Activated T-cell treated with anti-CD3 and anti-CD28 coated beads for 4 hours (primary cell): ENCODE data around the gene CYP17A1.
A peak's percentile ranks its signal among the peaks of the same experiment; 100 is the strongest.

Source experiments
- DNase-seq: peaks from one replicate; pipeline ENCODE4 v3.0.0-alpha.2; 2020

CYP17A1 gene

GRCh38 chr10:102802920-102803534, 34.2 kb downstream of the CYP17A1 start:
- DNase-seq: no peak

GRCh38 chr10:102801978-102802377, 35.2 kb downstream of the CYP17A1 start:
- no peak for DNase-seq

- no peak for DNase-seq
Measured at GRCh38 chr10:102801496-102801895, 35.7 kb downstream of the CYP17A1 start.

GRCh38 chr10:102800611-102801335, 36.4 kb downstream of the CYP17A1 start:
- no peak for DNase-seq

GRCh38 chr10:102799691-102800471, 37.3 kb downstream of the CYP17A1 start:
- no peak for DNase-seq

GRCh38 chr10:102796407-102797176, 40.6 kb downstream of the CYP17A1 start:
- peak; percentile 13 for DNase-seq

GRCh38 chr10:102795453-102796406, 41.5 kb downstream of the CYP17A1 start:
- no peak for DNase-seq

GRCh38 chr10:102791754-102792395, 45.3 kb downstream of the CYP17A1 start:
- no peak for DNase-seq

GRCh38 chr10:102785818-102786217, 51.4 kb downstream of the CYP17A1 start:
- DNase-seq: no peak

GRCh38 chr10:102783568-102783967, 53.6 kb downstream of the CYP17A1 start:
- no peak for DNase-seq

GRCh38 chr10:102782673-102783551, 54.3 kb downstream of the CYP17A1 start:
- no peak for DNase-seq

- no peak for DNase-seq
Measured at GRCh38 chr10:102781921-102782557, 55.2 kb downstream of the CYP17A1 start.

GRCh38 chr10:102781090-102781920, 55.9 kb downstream of the CYP17A1 start:
- no peak for DNase-seq
